Spleen (tissue), 11 donors: ENCODE data around the gene PTGDR. TPM values are rescaled to one million over a fixed set of nuclear protein-coding genes. Genes with fewer than 3 reads are reported as not detected.

Experiments used
- DNase-seq: peaks from one replicate; pipeline ENCODE4 v3.0.0-alpha.2; 2020
- H3K27ac ChIP-seq, 8 donors: fragments of 200-600 bp; sonication (generic) in 7 of 8; 1 replicate in 4 of 8; 2 replicates in 4 of 8; pipeline versions ENCODE4 v1.5.0 to v1.8.0; 2016 to 2021; ENCODE audit warnings: inconsistent platforms in 4 of 8, mild to moderate bottlenecking in 4 of 8, moderate library complexity in 1 of 8
- H3K27me3 ChIP-seq, 7 donors: fragments of 200-600 bp; sonication (generic) in 6 of 7; replicated peaks in 1 of 7; 1 replicate in 4 of 7; 2 replicates in 3 of 7; pipeline versions ENCODE4 v1.5.0 to v1.8.0; 2016 to 2021; ENCODE audit warnings: inconsistent platforms in 3 of 7, mild to moderate bottlenecking in 1 of 7
- H3K36me3 ChIP-seq, 6 donors: fragments of 200-600 bp; sonication (generic) in 5 of 6; 1 replicate in 4 of 6; 2 replicates in 2 of 6; pipeline versions ENCODE4 v1.5.0 to v1.8.0; 2016 to 2021; ENCODE audit warnings: inconsistent platforms in 2 of 6
- H3K4me1 ChIP-seq, 6 donors: fragments of 200-600 bp; sonication (generic) in 5 of 6; 1 replicate in 3 of 6; 2 replicates in 3 of 6; pipeline versions ENCODE4 v1.5.0 to v1.8.0; 2016 to 2021; ENCODE audit warnings: inconsistent platforms in 3 of 6
- H3K4me3 ChIP-seq, 8 donors: fragments of 200-600 bp; sonication (generic) in 7 of 8; 1 replicate in 4 of 8; 2 replicates in 4 of 8; pipeline versions ENCODE4 v1.5.0 to v1.8.0; 2016 to 2021; ENCODE audit warnings: inconsistent platforms in 4 of 8, mild to moderate bottlenecking in 4 of 8, moderate library complexity in 2 of 8
- H3K9me3 ChIP-seq, 8 donors: fragments of 200-600 bp; sonication (generic) in 7 of 8; 1 replicate in 4 of 8; 2 replicates in 4 of 8; pipeline versions ENCODE4 v1.5.0 to v1.8.0; 2016 to 2021; ENCODE audit warnings: inconsistent platforms in 4 of 8
- POLR2A ChIP-seq, 3 donors: fragments of 450-650 bp; IDR thresholded peaks; one replicate each; pipeline ENCODE4 v1.5.1; 2017; ENCODE audit warnings: antibody characterized with exemption in 3 of 3, mild to moderate bottlenecking in 1 of 3
- POLR2AphosphoS5 ChIP-seq, 3 donors: sonication (generic); formaldehyde crosslinking; IDR thresholded peaks; one replicate each; pipeline ENCODE4 v1.5.1; 2017; ENCODE audit warnings: antibody characterized with exemption in 3 of 3
- WGBS, 5 donors: extraction: QIAGEN DNeasy Blood & Tissue Kit in 3 of 5; methylation state at CpG; one replicate each; pipeline versions ENCODE4 v1.1.5 to v1.1.7; 2013 to 2018; 5-methylcytosine and 5-hydroxymethylcytosine counted together
- intact Hi-C: fragments of 100-400 bp; cut with DNase I; formaldehyde crosslinking; loops from one replicate; pipeline ENCODE4 v1.15.0; 2023; ENCODE audit warnings: low total_unique reads
- polyA plus RNA-seq, 3 donors: library from polyadenylated mRNA; stranded (reverse); fragments of 200-250 nt; gene quantifications; one replicate each; pipeline ENCODE4 v1.2.1, GENCODE V29; 2013
- total RNA-seq, 7 donors: library from RNA; depleted of rRNA in 3 of 7; stranded (reverse); fragments of >200 nt in 3 of 7; fragmentation: NEBNext Ultra II Directional in 4 of 7; extraction: Animal tissue kit (Norgen Biotek cat#: 25700) in 4 of 7; gene quantifications; one replicate each; pipeline versions ENCODE4 v1.1.0 to v1.2.1, GENCODE V29; 2016 to 2021
- TF ChIP-seq, protein P1 (sequence below), 11 experiments: fragments of 200-600 bp in 7 of 11; fragments of 450-650 bp in 4 of 11; sonication (generic) in 4 of 11; IDR thresholded peaks in 8 of 11; conservative IDR thresholded peaks in 3 of 11; 1 replicate in 7 of 11; 2 replicates in 4 of 11; pipeline versions ENCODE4 v1.4.0 to v1.8.0; 2016 to 2021; ENCODE audit warnings: antibody characterized with exemption in 11 of 11, inconsistent platforms in 4 of 11, mild to moderate bottlenecking in 1 of 11
- donor health status: healthy with polysubstance abuse.
- donor health status: DM: no; HTN: no; CAD: no; lungs with moderate emphysema.
- donor health status: DM: no; HTN: no; CAD: no.
- donor health status: Bipolar disorder and iron deficiency.
- donor health status: healthy.
- donor health status: DM: no; HTN: no; CAD: no.
- donor health status: DM: yes; HTN: yes; CAD: no.

Gene PTGDR
- total and polyA plus RNA-seq, 10 donors = 0.67 to 20.5 (median 10.6) TPM

DNA sequence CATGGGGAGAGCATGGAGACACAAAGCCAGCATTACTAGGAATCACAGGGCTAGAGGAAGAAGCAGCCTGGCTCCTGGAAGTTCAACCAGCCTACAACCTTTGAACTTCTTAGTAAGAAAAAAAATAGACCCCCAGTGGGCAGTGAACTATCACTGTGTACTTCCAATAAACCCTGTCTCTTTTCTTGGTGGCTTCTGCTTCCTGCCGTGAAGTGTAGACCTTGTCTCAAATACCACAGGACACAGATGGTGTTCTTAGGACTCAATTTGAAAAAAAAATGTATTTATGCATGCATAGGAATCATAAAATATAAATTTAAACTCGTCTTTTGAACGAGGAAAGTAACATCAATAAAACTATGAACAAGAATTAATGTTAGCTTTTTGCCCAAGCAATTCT lies 43.0 kb downstream of the PTGDR start:
- WGBS, 5 donors = 31 to 53% (median 41%) methylated on average over 3 of the region's 3 CpGs
- peaks cover 16 to 84% (median 47%) of the 10 kb centered on the region in 6 donors for H3K4me1 ChIP-seq
- H3K4me3 ChIP-seq = no peak overlapping the region
- TF ChIP-seq POLR2A (IDR thresholded peaks at IDR 0.05) (no peak), POLR2AphosphoS5 (IDR thresholded peaks at IDR 0.05) (no peak)
- TF ChIP-seq, protein P1, sequence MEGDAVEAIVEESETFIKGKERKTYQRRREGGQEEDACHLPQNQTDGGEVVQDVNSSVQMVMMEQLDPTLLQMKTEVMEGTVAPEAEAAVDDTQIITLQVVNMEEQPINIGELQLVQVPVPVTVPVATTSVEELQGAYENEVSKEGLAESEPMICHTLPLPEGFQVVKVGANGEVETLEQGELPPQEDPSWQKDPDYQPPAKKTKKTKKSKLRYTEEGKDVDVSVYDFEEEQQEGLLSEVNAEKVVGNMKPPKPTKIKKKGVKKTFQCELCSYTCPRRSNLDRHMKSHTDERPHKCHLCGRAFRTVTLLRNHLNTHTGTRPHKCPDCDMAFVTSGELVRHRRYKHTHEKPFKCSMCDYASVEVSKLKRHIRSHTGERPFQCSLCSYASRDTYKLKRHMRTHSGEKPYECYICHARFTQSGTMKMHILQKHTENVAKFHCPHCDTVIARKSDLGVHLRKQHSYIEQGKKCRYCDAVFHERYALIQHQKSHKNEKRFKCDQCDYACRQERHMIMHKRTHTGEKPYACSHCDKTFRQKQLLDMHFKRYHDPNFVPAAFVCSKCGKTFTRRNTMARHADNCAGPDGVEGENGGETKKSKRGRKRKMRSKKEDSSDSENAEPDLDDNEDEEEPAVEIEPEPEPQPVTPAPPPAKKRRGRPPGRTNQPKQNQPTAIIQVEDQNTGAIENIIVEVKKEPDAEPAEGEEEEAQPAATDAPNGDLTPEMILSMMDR (IDR thresholded peaks at IDR 0.05 in 8 of 11, conservative IDR thresholded peaks at IDR 0.05 in 3 of 11) = no peak
- H3K27me3 ChIP-seq = peaks cover 0 to 34% (median 22%) of the 10 kb centered on the region in 7 donors
- no peaks in the 10 kb centered on the region for H3K9me3 ChIP-seq
- intact Hi-C loops = no loop called here
- no peaks in the 10 kb centered on the region for H3K36me3 ChIP-seq
- DNase-seq = no peak
- peak overlapping the region in 1 of 8 donors; percentile 90 for H3K27ac ChIP-seq

GRCh38 chr14:52312931-52313355 lies 45.4 kb downstream of the PTGDR start:
- peak overlapping the region; percentile 66 to 92 (median 88) for H3K27ac ChIP-seq

DNA sequence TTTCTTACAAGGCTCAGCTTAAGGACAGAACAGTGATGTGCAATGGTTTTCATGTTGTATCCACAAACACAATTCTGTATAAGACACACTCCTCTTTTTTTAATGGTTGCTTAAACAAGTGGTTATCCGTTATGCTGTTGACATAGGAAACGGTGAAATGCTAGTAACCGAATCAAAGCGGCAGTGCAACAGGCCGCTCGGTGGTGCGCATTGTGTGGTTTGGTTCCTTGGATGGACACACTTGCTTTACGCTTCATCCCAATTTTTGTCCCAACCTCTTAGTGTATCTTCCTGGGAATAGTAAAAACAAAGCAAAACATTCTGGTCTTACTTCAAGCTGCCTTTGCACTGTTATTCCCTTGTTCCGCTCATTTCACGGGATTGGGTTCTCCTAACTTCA lies 46.0 kb downstream of the PTGDR start:
- DNase-seq = no peak
- intact Hi-C loops = no loop called here
- H3K4me3 ChIP-seq = peak overlapping the region; percentile 61 to 82 (median 64)
- peaks cover 0 to 59% (median 24%) of the 10 kb centered on the region in 7 donors for H3K27me3 ChIP-seq
- H3K4me1 ChIP-seq = peaks cover 20 to 99% (median 66%) of the 10 kb centered on the region in 6 donors
- no peaks in the 10 kb centered on the region for H3K36me3 ChIP-seq
- H3K27ac ChIP-seq = peak overlapping the region; percentile 66 to 92 (median 88)
- no peaks in the 10 kb centered on the region for H3K9me3 ChIP-seq
- WGBS, 5 donors = 21 to 45% (median 25%) methylated on average over 10 of the region's 10 CpGs
- TF ChIP-seq, protein P1 (IDR thresholded peaks at IDR 0.05 in 8 of 11, conservative IDR thresholded peaks at IDR 0.05 in 3 of 11) = no peak
- TF ChIP-seq POLR2AphosphoS5 (IDR thresholded peaks at IDR 0.05) = no peak
- no peak for TF ChIP-seq POLR2A (IDR thresholded peaks at IDR 0.05)

More at GRCh38 chr14:52312931-52313355, 45.4 kb downstream of the PTGDR start:
- intact Hi-C loops = no loop called here
- no peak for TF ChIP-seq POLR2A (IDR thresholded peaks at IDR 0.05)
- TF ChIP-seq, protein P1 (IDR thresholded peaks at IDR 0.05 in 8 of 11, conservative IDR thresholded peaks at IDR 0.05 in 3 of 11) = no peak
- TF ChIP-seq POLR2AphosphoS5 (IDR thresholded peaks at IDR 0.05) = no peak
- WGBS, 5 donors = 45 to 63% (median 53%) methylated on average over 5 of the region's 5 CpGs
- Histone ChIP-seq H3K9me3 (no peaks in the 10 kb centered on the region), H3K4me3 (peak overlapping the region; percentile 61 to 82 (median 64)), H3K27me3 (peaks cover 0 to 58% (median 24%) of the 10 kb centered on the region in 7 donors), H3K36me3 (no peaks in the 10 kb centered on the region), H3K4me1 (peaks cover 16 to 99% (median 63%) of the 10 kb centered on the region in 6 donors)
- no peak for DNase-seq

DNA sequence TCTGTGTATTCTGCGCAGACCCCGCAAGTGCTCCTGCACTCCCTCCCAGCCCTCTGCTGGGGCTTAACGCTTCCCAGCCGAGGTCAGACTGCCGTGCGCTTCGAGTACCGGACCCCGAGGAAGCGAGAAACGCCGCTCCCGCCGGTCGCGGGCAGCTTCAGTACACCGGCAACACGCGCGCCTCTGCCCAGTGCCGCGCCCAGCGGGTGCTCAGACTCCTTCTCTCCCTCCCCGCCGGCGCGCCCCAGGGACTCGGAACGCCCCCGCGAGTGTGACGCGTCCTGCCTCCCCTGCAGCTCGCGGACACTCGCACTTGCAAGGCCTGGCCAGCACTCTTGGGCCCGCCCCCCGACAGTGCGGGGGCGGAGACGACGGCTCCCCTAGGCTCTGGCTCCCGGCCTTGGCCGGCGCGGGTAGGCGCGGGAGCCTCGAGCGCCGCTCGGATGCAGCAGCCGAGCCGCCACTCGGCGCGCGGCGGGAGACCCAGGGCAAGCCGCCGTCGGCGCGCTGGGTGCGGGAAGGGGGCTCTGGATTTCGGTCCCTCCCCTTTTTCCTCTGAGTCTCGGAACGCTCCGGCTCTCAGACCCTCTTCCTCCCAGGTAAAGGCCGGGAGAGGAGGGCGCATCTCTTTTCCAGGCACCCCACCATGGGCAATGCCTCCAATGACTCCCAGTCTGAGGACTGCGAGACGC lies 46.6 kb downstream of the PTGDR start, which contains the start of gene PTGER2:
PTGER2 (plus strand) TSS at position 410 of the 692 bp plus-strand sequence; CDS start at position 647, 237 bp downstream.
- 0 to 2% (median 0%) methylated on average over 20 to 73 of the region's 73 CpGs for WGBS, 5 donors
- peak within 1 kb of the TSS; percentile 61 to 82 (median 64) for H3K4me3 ChIP-seq
- intact Hi-C loops = no loop called here
- H3K9me3 ChIP-seq = no peaks in the 10 kb centered on the region
- TF ChIP-seq POLR2AphosphoS5 (IDR thresholded peaks at IDR 0.05) (peak; percentile 91 to 96 (median 92)), POLR2A (IDR thresholded peaks at IDR 0.05) (peak in 2 of 3 donors; percentile 8 to 65)
- TF ChIP-seq, protein P1 (IDR thresholded peaks at IDR 0.05 in 8 of 11, conservative IDR thresholded peaks at IDR 0.05 in 3 of 11) = no peak
- H3K36me3 ChIP-seq = no peaks in the 10 kb centered on the region
- peak within 1 kb of the TSS; percentile 68 to 92 (median 88) for H3K27ac ChIP-seq
- H3K27me3 ChIP-seq = peaks cover 0 to 59% (median 24%) of the 10 kb centered on the region in 7 donors
- peaks cover 20 to 99% (median 66%) of the 10 kb centered on the region in 6 donors for H3K4me1 ChIP-seq
- DNase-seq = peak; percentile 97
